OCI-LY1 (cell line): ENCODE data around the gene MRGPRD.

Experiments used
- H2AFZ ChIP-seq: fragments of 200-600 bp; sonication (generic), shearing (Covaris generic); 2 replicates; pipeline ENCODE4 v1.6.0; 2014; ENCODE audit warnings: antibody characterized with exemption, mild to moderate bottlenecking, low read length
- H3F3A ChIP-seq: fragments of 200-600 bp; sonication (generic), shearing (Covaris generic); 2 replicates; pipeline ENCODE4 v1.6.0; 2014; ENCODE audit warnings: mild to moderate bottlenecking, antibody characterized with exemption, low read length, moderate library complexity; ENCODE audit not compliant: insufficient read depth
- H3K27ac ChIP-seq: fragments of 200-600 bp; sonication (generic); 2 replicates; pipeline ENCODE4 v1.5.1; 2014; ENCODE audit warnings: low read length, mixed run types, mild to moderate bottlenecking, low read depth; ENCODE audit not compliant: poor library complexity, severe bottlenecking
- H3K27me3 ChIP-seq: fragments of 200-600 bp; sonication (generic); 2 replicates; pipeline ENCODE4 v1.6.0; 2014; ENCODE audit warnings: antibody characterized with exemption, mild to moderate bottlenecking, low read length, moderate library complexity; ENCODE audit not compliant: insufficient read depth
- H3K36me3 ChIP-seq: fragments of 200-600 bp; sonication (generic); 2 replicates; pipeline ENCODE4 v1.6.1; 2014; ENCODE audit warnings: mild to moderate bottlenecking, antibody characterized with exemption, low read length, moderate library complexity, mixed read lengths; ENCODE audit not compliant: insufficient read depth
- H3K4me1 ChIP-seq: fragments of 200-600 bp; sonication (generic); 2 replicates; pipeline ENCODE4 v1.5.1; 2014; ENCODE audit warnings: mild to moderate bottlenecking, low read length, moderate library complexity; ENCODE audit not compliant: insufficient read depth, severe bottlenecking
- H3K4me2 ChIP-seq: fragments of 200-600 bp; sonication (generic), shearing (Covaris generic); 2 replicates; pipeline ENCODE4 v1.6.1; 2014; ENCODE audit warnings: low read length
- H3K4me3 ChIP-seq: fragments of 200-600 bp; sonication (generic); 2 replicates; pipeline ENCODE4 v1.5.1; 2014; ENCODE audit warnings: low read length, low read depth, mild to moderate bottlenecking, mixed read lengths; ENCODE audit not compliant: poor library complexity, severe bottlenecking
- H3K79me2 ChIP-seq: fragments of 200-600 bp; shearing (Covaris generic); 2 replicates; pipeline ENCODE4 v1.6.1; 2016; ENCODE audit warnings: mixed run types, low read length, mixed read lengths; ENCODE audit not compliant: insufficient read depth
- H3K9ac ChIP-seq: fragments of 200-600 bp; sonication (generic), shearing (Covaris generic); 2 replicates; pipeline ENCODE4 v1.6.1; 2014; ENCODE audit warnings: mild to moderate bottlenecking, low read length, mixed read lengths
- H3K9me2 ChIP-seq: fragments of 200-600 bp; sonication (generic), shearing (Covaris generic); 2 replicates; pipeline ENCODE4 v1.6.1; 2014; ENCODE audit warnings: low read depth, mild to moderate bottlenecking, low read length, mixed read lengths
- H3K9me3 ChIP-seq: fragments of 200-600 bp; shearing (Covaris generic); 2 replicates; pipeline ENCODE4 v1.6.1; 2014; ENCODE audit warnings: low read length, mixed read lengths
- H4K20me1 ChIP-seq: fragments of 200-600 bp; sonication (generic), shearing (Covaris generic); 2 replicates; pipeline ENCODE4 v1.6.0; 2016; ENCODE audit warnings: mild to moderate bottlenecking, low read length; ENCODE audit not compliant: insufficient read depth
- EZH2 ChIP-seq: fragments of 200-600 bp; sonication (generic), shearing (Covaris generic); IDR thresholded peaks from 2 replicates; pipeline ENCODE4 v1.8.0; 2017; ENCODE audit warnings: borderline replicate concordance, mixed run types, mild to moderate bottlenecking, antibody characterized with exemption, low read length, moderate library complexity, mixed read lengths
- TF ChIP-seq, protein P1 (sequence below): fragments of 200-600 bp; sonication (generic), shearing (Covaris generic); IDR thresholded peaks from 2 replicates; pipeline ENCODE4 v1.5.1; 2017; ENCODE audit warnings: mild to moderate bottlenecking, antibody characterized with exemption, low read length, moderate library complexity, mixed read lengths

The MRGPRD gene

DNA sequence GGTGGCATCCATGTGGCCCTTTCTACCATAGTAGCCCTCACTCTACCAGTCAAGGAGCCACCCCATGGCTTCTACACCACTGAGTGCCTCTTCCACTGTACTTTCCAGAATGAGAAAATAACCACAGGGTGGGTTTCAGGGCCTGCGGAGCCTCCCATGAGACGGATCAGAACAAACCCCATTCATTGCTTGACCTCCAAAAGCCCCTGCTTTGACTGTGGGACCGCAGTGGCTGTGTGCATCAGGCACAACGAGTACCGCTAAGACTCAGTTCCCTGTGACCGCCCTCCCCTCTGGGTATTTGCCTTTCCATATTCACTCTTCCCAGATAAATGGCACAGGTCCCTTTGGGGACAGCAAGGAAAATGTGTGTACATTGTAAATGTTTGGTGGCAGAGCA is 43.7 kb upstream of the MRGPRD start:
- no peak overlapping the region for H3K27ac ChIP-seq
- H3K36me3 ChIP-seq = no peaks in the 10 kb centered on the region
- no peak overlapping the region for H3K4me2 ChIP-seq
- H3K9ac ChIP-seq = no peak overlapping the region
- no peak overlapping the region for H2AFZ ChIP-seq
- no peaks in the 10 kb centered on the region for H4K20me1 ChIP-seq
- peaks cover 13% of the 10 kb centered on the region; the same call in 1 of the 2 replicates for H3K27me3 ChIP-seq
- H3K4me1 ChIP-seq = no peaks in the 10 kb centered on the region
- no peaks in the 10 kb centered on the region for H3K9me3 ChIP-seq
- no peak overlapping the region for H3K4me3 ChIP-seq
- H3F3A ChIP-seq = no peaks in the 10 kb centered on the region
- H3K9me2 ChIP-seq = no peaks in the 10 kb centered on the region
- H3K79me2 ChIP-seq = no peaks in the 10 kb centered on the region
- no peak for TF ChIP-seq EZH2
- TF ChIP-seq, protein P1, sequence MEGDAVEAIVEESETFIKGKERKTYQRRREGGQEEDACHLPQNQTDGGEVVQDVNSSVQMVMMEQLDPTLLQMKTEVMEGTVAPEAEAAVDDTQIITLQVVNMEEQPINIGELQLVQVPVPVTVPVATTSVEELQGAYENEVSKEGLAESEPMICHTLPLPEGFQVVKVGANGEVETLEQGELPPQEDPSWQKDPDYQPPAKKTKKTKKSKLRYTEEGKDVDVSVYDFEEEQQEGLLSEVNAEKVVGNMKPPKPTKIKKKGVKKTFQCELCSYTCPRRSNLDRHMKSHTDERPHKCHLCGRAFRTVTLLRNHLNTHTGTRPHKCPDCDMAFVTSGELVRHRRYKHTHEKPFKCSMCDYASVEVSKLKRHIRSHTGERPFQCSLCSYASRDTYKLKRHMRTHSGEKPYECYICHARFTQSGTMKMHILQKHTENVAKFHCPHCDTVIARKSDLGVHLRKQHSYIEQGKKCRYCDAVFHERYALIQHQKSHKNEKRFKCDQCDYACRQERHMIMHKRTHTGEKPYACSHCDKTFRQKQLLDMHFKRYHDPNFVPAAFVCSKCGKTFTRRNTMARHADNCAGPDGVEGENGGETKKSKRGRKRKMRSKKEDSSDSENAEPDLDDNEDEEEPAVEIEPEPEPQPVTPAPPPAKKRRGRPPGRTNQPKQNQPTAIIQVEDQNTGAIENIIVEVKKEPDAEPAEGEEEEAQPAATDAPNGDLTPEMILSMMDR = no peak

DNA sequence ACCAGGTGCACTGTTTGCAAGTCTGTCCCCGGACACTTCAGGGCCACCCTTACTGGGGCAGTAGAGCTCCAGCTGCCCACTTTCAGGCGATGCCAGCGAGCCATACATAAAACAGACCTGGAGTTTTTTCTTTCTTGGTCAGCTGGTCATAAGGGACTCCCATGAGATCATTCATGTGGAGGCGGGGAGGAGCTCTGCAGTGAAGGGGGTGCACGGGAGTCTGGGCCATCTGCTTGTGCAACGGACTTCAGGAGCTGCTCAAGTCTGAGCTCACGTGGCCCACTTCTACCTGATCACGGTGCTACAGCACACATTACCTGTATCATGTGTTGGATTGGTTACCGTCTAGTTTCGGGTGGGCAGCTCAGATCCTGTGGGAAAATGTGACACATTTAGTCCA is 41.5 kb upstream of the MRGPRD start:
- Histone ChIP-seq H3K4me3 (no peak overlapping the region), H3K79me2 (no peaks in the 10 kb centered on the region), H3K9me3 (no peaks in the 10 kb centered on the region), H3K4me1 (no peaks in the 10 kb centered on the region), H2AFZ (no peak overlapping the region), H3K9me2 (no peaks in the 10 kb centered on the region), H3F3A (no peaks in the 10 kb centered on the region), H3K27ac (no peak overlapping the region), H3K4me2 (no peak overlapping the region), H3K27me3 (peaks cover 13% of the 10 kb centered on the region; the same call in 1 of the 2 replicates), H3K9ac (no peak overlapping the region), H4K20me1 (no peaks in the 10 kb centered on the region), H3K36me3 (no peaks in the 10 kb centered on the region)
- no peak for TF ChIP-seq EZH2
- TF ChIP-seq, protein P1 = no peak

DNA sequence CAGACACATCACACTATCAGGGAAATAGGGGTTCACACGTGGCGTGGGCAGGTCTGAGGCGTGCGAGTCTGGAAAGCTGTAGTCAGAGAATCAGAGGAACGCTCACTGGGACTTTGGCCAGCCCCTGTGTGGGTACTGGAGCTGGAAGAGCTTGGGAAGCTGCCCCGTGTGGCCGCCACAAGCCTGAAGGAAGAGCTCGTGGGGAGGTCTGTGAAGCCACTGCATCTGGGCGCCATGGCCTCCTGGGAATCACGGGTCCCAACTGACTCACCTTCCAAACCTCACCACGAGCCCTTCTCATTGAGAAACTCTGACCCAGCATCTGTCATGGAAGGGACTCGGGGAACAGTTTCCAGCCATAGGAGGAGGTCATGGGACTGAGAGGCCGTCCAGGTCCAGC is 38.1 kb upstream of the MRGPRD start:
- Histone ChIP-seq H3K79me2 (no peaks in the 10 kb centered on the region), H3K9ac (no peak overlapping the region), H4K20me1 (no peaks in the 10 kb centered on the region), H3K4me1 (no peaks in the 10 kb centered on the region), H3K36me3 (no peaks in the 10 kb centered on the region), H3K9me2 (no peaks in the 10 kb centered on the region), H3K9me3 (no peaks in the 10 kb centered on the region), H3K27ac (no peak overlapping the region), H3K4me2 (no peak overlapping the region), H2AFZ (no peak overlapping the region), H3K4me3 (no peak overlapping the region), H3K27me3 (0 out of 2 replicates have a peak, but pooled peaks cover 13% of the 10 kb centered on the region), H3F3A (no peaks in the 10 kb centered on the region)
- TF ChIP-seq EZH2 = no peak
- TF ChIP-seq, protein P1 = no peak
